B cell (primary cell): ENCODE measurements around the gene TSPOAP1. TPM values are rescaled to one million over a fixed set of nuclear protein-coding genes. Genes with fewer than 3 reads are reported as not detected.

ENCODE experiments used
- ATAC-seq: fragments of 200-7000 bp; cut with Tn5 transposase; one replicate; pipeline ENCODE4 v1.10.0; 2021; ENCODE audit warnings: low read depth, mild to moderate bottlenecking, moderate number of reproducible peaks, moderate library complexity
- CTCF ChIA-PET: fragments of 350-600 bp; sonication (Branson Sonifier 250); formaldehyde crosslinking; loops from one replicate; lab custom pipeline; 2021; ENCODE audit warnings: antibody characterized with exemption, inconsistent platforms; lab: Charles Lee
- POLR2A ChIA-PET: fragments of 350-600 bp; sonication (Branson Sonifier 250); formaldehyde crosslinking; loops from one replicate; lab custom pipeline; 2021; ENCODE audit warnings: antibody characterized with exemption; lab: Charles Lee
- DNase-seq: peaks from one replicate; pipeline ENCODE4 v3.0.0; 2013
- H2AFZ ChIP-seq: 2 replicates; pipeline ENCODE4 v1.6.1; 2012; ENCODE audit warnings: mild to moderate bottlenecking, low read depth, low read length; ENCODE audit not compliant: insufficient read depth, poor library complexity, severe bottlenecking
- H3K27ac ChIP-seq, 2 donors: 1 replicate in 1 of 2; 2 replicates in 1 of 2; pipeline ENCODE4 v1.5.1; 2012 to 2013; ENCODE audit warnings: low read length in 2 of 2, mild to moderate bottlenecking in 2 of 2, moderate library complexity in 1 of 2
- H3K27me3 ChIP-seq, 4 experiments: fragments of 200-600 bp in 1 of 4; sonication (generic) in 1 of 4; replicated peaks in 1 of 4; 1 replicate in 2 of 4; 2 replicates in 2 of 4; pipeline versions ENCODE4 v1.6.1 to v1.7.0; 2013 to 2016; ENCODE audit warnings: low read length in 3 of 4, mild to moderate bottlenecking in 2 of 4, mixed read lengths in 1 of 4, moderate library complexity in 1 of 4; ENCODE audit not compliant: insufficient read depth in 4 of 4, control insufficient read depth in 3 of 4; ENCODE audit errors: control extremely low read depth in 1 of 4
- H3K36me3 ChIP-seq, 2 experiments: replicated peaks in 1 of 2; 1 replicate in 1 of 2; 2 replicates in 1 of 2; pipeline versions ENCODE4 v1.6.1 to v1.7.1; 2013; ENCODE audit warnings: low read length in 1 of 2; ENCODE audit not compliant: insufficient read depth in 2 of 2, control insufficient read depth in 1 of 2; ENCODE audit errors: control extremely low read depth in 1 of 2, extremely low read depth in 1 of 2
- H3K4me1 ChIP-seq, 2 donors: fragments of 200-600 bp in 1 of 2; sonication (generic) in 1 of 2; 1 replicate in 1 of 2; 2 replicates in 1 of 2; pipeline versions ENCODE4 v1.5.1 to v1.6.1; 2013 to 2017; ENCODE audit warnings: low read length in 2 of 2; ENCODE audit not compliant: control insufficient read depth in 2 of 2, insufficient read depth in 2 of 2
- H3K4me2 ChIP-seq: replicated peaks from 2 replicates; pipeline ENCODE3; 2012; ENCODE audit warnings: mild to moderate bottlenecking, low read depth, low read length; ENCODE audit not compliant: poor library complexity, severe bottlenecking
- H3K4me3 ChIP-seq, 5 experiments: fragments of 200-600 bp in 1 of 5; sonication (generic) in 1 of 5; 1 replicate in 3 of 5; 2 replicates in 2 of 5; pipeline versions ENCODE4 v1.5.1 to v1.7.0; 2011 to 2016; ENCODE audit warnings: low read length in 4 of 5, mild to moderate bottlenecking in 4 of 5, low read depth in 2 of 5, control low read depth in 1 of 5, moderate library complexity in 1 of 5; ENCODE audit not compliant: insufficient read depth in 1 of 5; ENCODE audit errors: control extremely low read depth in 1 of 5, extremely low read depth in 1 of 5
- H3K79me2 ChIP-seq: fragments of 200-600 bp; sonication (generic); one replicate; pipeline ENCODE4 v1.6.0; 2016; ENCODE audit warnings: low read length; ENCODE audit not compliant: control insufficient read depth, insufficient read depth
- H3K9ac ChIP-seq: fragments of 200-600 bp; sonication (generic); 2 replicates; pipeline ENCODE4 v1.6.1; 2017; ENCODE audit warnings: mild to moderate bottlenecking, low read length, moderate library complexity
- H3K9me3 ChIP-seq, 3 donors: one replicate each; pipeline versions ENCODE4 v1.6.1 to v1.7.1; 2013; ENCODE audit warnings: low read length in 2 of 3; ENCODE audit not compliant: control insufficient read depth in 2 of 3, insufficient read depth in 1 of 3; ENCODE audit errors: control extremely low read depth in 1 of 3
- H4K20me1 ChIP-seq: 2 replicates; pipeline ENCODE4 v1.6.0; 2012; ENCODE audit warnings: mild to moderate bottlenecking, low read length; ENCODE audit not compliant: insufficient read depth, control insufficient read depth, poor library complexity, severe bottlenecking
- H3K27ac Mint-ChIP-seq: one replicate; pipeline ENCODE4 v1.8.0; 2021; ENCODE audit warnings: mixed read lengths
- H3K27me3 Mint-ChIP-seq: one replicate; pipeline ENCODE4 v1.8.0; 2021; ENCODE audit warnings: mixed read lengths
- H3K4me1 Mint-ChIP-seq: one replicate; pipeline ENCODE4 v1.8.0; 2021; ENCODE audit warnings: mixed read lengths
- H3K4me3 Mint-ChIP-seq: one replicate; pipeline ENCODE4 v1.8.0; 2021; ENCODE audit warnings: mixed read lengths
- H3K9me3 Mint-ChIP-seq: one replicate; pipeline ENCODE4 v1.8.0; 2022; ENCODE audit warnings: mixed read lengths; ENCODE audit not compliant: insufficient read depth
- CTCF ChIP-seq: fragments of 200-600 bp; IDR thresholded peaks from one replicate; pipeline ENCODE4 v1.8.0; 2022; ENCODE audit warnings: antibody characterized with exemption, mild to moderate bottlenecking
- EZH2 ChIP-seq: IDR thresholded peaks from 2 replicates; pipeline ENCODE4 v1.6.1; 2012; ENCODE audit warnings: borderline replicate concordance, low read depth, mild to moderate bottlenecking, moderate library complexity, low read length; ENCODE audit not compliant: insufficient read depth, poor library complexity, severe bottlenecking
- WGBS: methylation state at CpG from one replicate; pipeline ENCODE4 v1.1.5; 2013; ENCODE audit warnings: missing lambda C conversion rate; ENCODE audit not compliant: insufficient coverage; 5-methylcytosine and 5-hydroxymethylcytosine counted together
- intact Hi-C: fragments of 100-400 bp; cut with micrococcal nuclease; formaldehyde crosslinking; loops from one replicate; pipeline ENCODE4 v1.10.0; 2022
- polyA plus RNA-seq: library from polyadenylated mRNA; depleted of rRNA; stranded (reverse); fragments of >200 nt; gene quantifications from 2 replicates; pipeline ENCODE4 v1.2.3, GENCODE V29; 2012
- total RNA-seq, 2 donors: library from RNA; stranded (reverse); fragments of 120-200 nt in 1 of 2; gene quantifications; 1 replicate in 1 of 2; 2 replicates in 1 of 2; pipeline versions ENCODE4 v1.2.3 to v1.2.4, GENCODE V29; 2013 to 2022

Gene TSPOAP1
- total and polyA plus RNA-seq, 2 donors (not counting 1 experiment from before 2014, with no cell fraction given) = 10.8 to 30.7 TPM

DNA sequence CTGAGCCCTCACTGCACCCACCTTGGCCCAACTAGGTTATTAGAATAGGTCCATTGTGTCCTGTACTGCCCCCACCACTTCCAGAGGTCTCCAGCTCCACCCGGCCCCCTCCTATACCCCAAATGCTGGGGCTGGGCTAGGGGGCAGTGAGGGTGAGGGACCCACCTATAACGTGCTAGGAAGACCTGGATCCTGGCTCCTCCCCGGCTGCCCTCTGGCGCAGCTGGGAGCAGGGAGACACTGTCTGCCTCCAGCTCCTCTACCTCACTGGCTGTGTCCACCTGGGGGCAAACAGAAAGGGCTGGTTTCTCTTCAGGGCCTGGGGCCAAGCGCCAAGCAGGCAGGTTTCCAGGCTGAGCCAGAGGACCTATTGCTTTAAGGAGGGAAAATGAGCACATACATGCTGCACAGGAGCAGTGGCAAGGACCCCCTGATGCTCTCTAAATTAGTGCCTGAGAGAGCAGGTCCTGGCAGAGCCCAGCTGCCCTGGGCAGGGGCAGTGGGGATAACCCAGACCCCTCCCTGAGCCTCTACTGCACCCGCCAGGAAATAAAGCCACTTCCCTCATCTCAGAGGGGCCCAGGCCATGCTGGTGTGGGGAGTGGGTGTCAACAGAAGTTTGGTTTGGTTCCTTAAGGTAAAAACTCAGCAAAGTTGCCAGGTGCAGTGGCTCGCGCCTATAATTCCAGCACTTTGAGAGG lies 12.2 kb downstream of the TSPOAP1 start:
- CTCF ChIA-PET = interaction anchor here (0.9 to 17.9 kb wide), 35 partner anchors 11 to 692 kb away, joined by 3 to 587 read pairs (median 9); partner anchors contain the start of genes HSF5, RNF43, SUPT4H1 and TSPOAP1
- H3K79me2 ChIP-seq = peaks cover 19% of the 10 kb centered on the region
- no peak overlapping the region for H3K4me2 ChIP-seq
- no peaks in the 10 kb centered on the region for H3K27me3 ChIP-seq
- intact Hi-C loops = no loop called here
- TF ChIP-seq CTCF = no peak
- TF ChIP-seq EZH2 = no peak
- 92% methylated on average over 3 of the region's 8 CpGs for WGBS
- Mint-ChIP-seq H3K27me3 (no peaks in the 10 kb centered on the region), H3K4me1 (peaks cover 14% of the 10 kb centered on the region), H3K9me3 (no peaks in the 10 kb centered on the region), H3K4me3 (no peak overlapping the region), H3K27ac (no peak overlapping the region)
- H3K4me1 ChIP-seq = peaks cover 11 to 12% of the 10 kb centered on the region in 2 donors
- no peak overlapping the region for H3K4me3 ChIP-seq
- no peak overlapping the region for H3K9ac ChIP-seq
- no peaks in the 10 kb centered on the region for H3K36me3 ChIP-seq
- ATAC-seq = no peak
- H4K20me1 ChIP-seq = no peaks in the 10 kb centered on the region
- no peak for DNase-seq
- H2AFZ ChIP-seq = no peak overlapping the region
- POLR2A ChIA-PET = interaction anchor here (1.5 to 5.5 kb wide), 8 partner anchors 11 to 171 kb away, joined by 3 to 46 read pairs (median 24); partner anchors contain the start of genes HSF5, SUPT4H1 and TSPOAP1
- H3K27ac ChIP-seq = no peak overlapping the region
- H3K9me3 ChIP-seq = no peaks in the 10 kb centered on the region

DNA sequence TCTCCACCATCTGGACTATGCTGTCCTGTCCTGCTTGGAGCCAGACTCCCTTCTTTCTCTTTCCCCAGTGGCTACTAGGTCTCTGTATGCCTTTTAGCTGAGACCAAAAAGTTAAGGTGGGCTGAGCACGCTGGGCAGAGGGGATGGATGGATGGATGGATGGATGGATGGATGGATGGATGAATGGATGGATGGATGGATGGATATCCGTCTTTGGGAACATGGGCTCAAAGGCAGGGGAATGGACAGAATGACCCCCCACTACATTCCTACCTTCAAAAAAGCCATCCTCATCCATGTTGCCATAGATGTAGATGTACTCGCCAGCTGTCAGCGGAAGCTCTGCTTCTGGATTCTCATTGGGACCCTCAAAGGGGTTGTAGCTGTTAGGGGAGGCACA lies 12.8 kb downstream of the TSPOAP1 start:
- no peak overlapping the region for H3K9ac ChIP-seq
- no peak overlapping the region for H3K27ac Mint-ChIP-seq
- TF ChIP-seq CTCF (no peak), EZH2 (no peak)
- POLR2A ChIA-PET = interaction anchor here (5.5 kb wide), 1 partner anchor 11 kb away, joined by 44 read pairs; the partner anchor contains the start of gene TSPOAP1
- DNase-seq (no peak), ATAC-seq (no peak)
- no peaks in the 10 kb centered on the region for H3K36me3 ChIP-seq
- H3K4me3 ChIP-seq = no peak overlapping the region
- no peaks in the 10 kb centered on the region for H3K9me3 ChIP-seq
- H3K27me3 Mint-ChIP-seq = no peaks in the 10 kb centered on the region
- H4K20me1 ChIP-seq = no peaks in the 10 kb centered on the region
- H3K4me3 Mint-ChIP-seq = no peak overlapping the region
- no peak overlapping the region for H3K27ac ChIP-seq
- peaks cover 11 to 12% of the 10 kb centered on the region in 2 donors for H3K4me1 ChIP-seq
- CTCF ChIA-PET = interaction anchor here (1.2 to 17.9 kb wide), 13 partner anchors 11 to 172 kb away, joined by 4 to 587 read pairs (median 59); partner anchors contain the start of genes HSF5, RNF43, SUPT4H1 and TSPOAP1
- intact Hi-C loops = no loop called here
- H3K9me3 Mint-ChIP-seq = no peaks in the 10 kb centered on the region
- peaks cover 14% of the 10 kb centered on the region for H3K4me1 Mint-ChIP-seq
- peaks cover 19% of the 10 kb centered on the region for H3K79me2 ChIP-seq
- no CpG with 5 or more reads among the region's 4 CpGs for WGBS
- H3K27me3 ChIP-seq = no peaks in the 10 kb centered on the region
- H3K4me2 ChIP-seq = no peak overlapping the region
- H2AFZ ChIP-seq = no peak overlapping the region
